Neuronal stem cell (in vitro differentiated cells): ENCODE results near the gene GPR52.

Source experiments
- DNase-seq: peaks from one replicate; pipeline ENCODE4 v3.0.0-alpha.2; 2013; ENCODE audit warnings: low spot score
- H2AFZ ChIP-seq: one replicate; pipeline ENCODE4 v1.6.1; 2013; ENCODE audit warnings: mild to moderate bottlenecking, low read length, inconsistent platforms
- H2AK5ac ChIP-seq: 2 replicates; pipeline ENCODE4 v1.6.1; 2013; ENCODE audit warnings: low read depth, mild to moderate bottlenecking, inconsistent platforms, low read length, moderate library complexity, mixed read lengths
- H2BK120ac ChIP-seq: 2 replicates; pipeline ENCODE4 v1.6.1; 2013; ENCODE audit warnings: low read depth, mild to moderate bottlenecking, inconsistent platforms, low read length, moderate library complexity, mixed read lengths
- H2BK12ac ChIP-seq: one replicate; pipeline ENCODE4 v1.6.1; 2013; ENCODE audit warnings: low read length, inconsistent platforms
- H2BK15ac ChIP-seq: 2 replicates; pipeline ENCODE4 v1.6.1; 2013; ENCODE audit warnings: mild to moderate bottlenecking, low read length, inconsistent platforms, mixed read lengths
- H2BK5ac ChIP-seq: one replicate; pipeline ENCODE4 v1.6.1; 2013; ENCODE audit warnings: inconsistent platforms, mild to moderate bottlenecking, low read length, moderate library complexity
- H3K14ac ChIP-seq: one replicate; pipeline ENCODE4 v1.6.1; 2013; ENCODE audit warnings: low read length, inconsistent platforms
- H3K18ac ChIP-seq: 2 replicates; pipeline ENCODE4 v1.6.1; 2013; ENCODE audit warnings: low read length, inconsistent platforms
- H3K23ac ChIP-seq: 2 replicates; pipeline ENCODE4 v1.6.1; 2013; ENCODE audit warnings: low read depth, mild to moderate bottlenecking, mixed read lengths, low read length, inconsistent platforms; ENCODE audit not compliant: poor library complexity
- H3K27ac ChIP-seq: replicated peaks from 3 replicates; pipeline ENCODE4 v1.5.1; 2013; ENCODE audit warnings: low read length, inconsistent platforms
- H3K27me3 ChIP-seq, 3 experiments: 2 replicates each; pipeline ENCODE4 v1.6.1; 2013; ENCODE audit warnings: low read length in 3 of 3, mild to moderate bottlenecking in 2 of 3, inconsistent platforms in 1 of 3, low read depth in 1 of 3, mixed read lengths in 1 of 3, moderate library complexity in 1 of 3; ENCODE audit not compliant: control insufficient read depth in 3 of 3, insufficient read depth in 3 of 3
- H3K36me3 ChIP-seq, 2 donors: replicated peaks in 1 of 2; 2 replicates each; pipeline ENCODE4 v1.6.1; 2013; ENCODE audit warnings: low read length in 2 of 2; ENCODE audit not compliant: control insufficient read depth in 2 of 2, insufficient read depth in 2 of 2
- H3K4ac ChIP-seq: 2 replicates; pipeline ENCODE4 v1.6.1; 2013; ENCODE audit warnings: inconsistent platforms, mild to moderate bottlenecking, low read length, moderate library complexity
- H3K4me1 ChIP-seq, 2 donors: 1 replicate in 1 of 2; 2 replicates in 1 of 2; pipeline ENCODE4 v1.6.1; 2013; ENCODE audit warnings: low read length in 2 of 2, low read depth in 1 of 2; ENCODE audit not compliant: control insufficient read depth in 2 of 2, insufficient read depth in 1 of 2
- H3K4me2 ChIP-seq: one replicate; pipeline ENCODE4 v1.6.1; 2013; ENCODE audit warnings: mild to moderate bottlenecking, low read length, inconsistent platforms; ENCODE audit not compliant: insufficient read depth, poor library complexity, severe bottlenecking
- H3K4me3 ChIP-seq, 2 donors: 2 replicates each; pipeline ENCODE4 v1.5.1; 2013; ENCODE audit warnings: low read length in 2 of 2, mild to moderate bottlenecking in 2 of 2, inconsistent platforms in 1 of 2, moderate library complexity in 1 of 2
- H3K79me1 ChIP-seq: one replicate; pipeline ENCODE4 v1.6.1; 2013; ENCODE audit warnings: low read depth, mild to moderate bottlenecking, inconsistent platforms, low read length, moderate library complexity
- H3K9ac ChIP-seq: one replicate; pipeline ENCODE4 v1.6.1; 2013; ENCODE audit warnings: mild to moderate bottlenecking, low read depth, low read length, inconsistent platforms; ENCODE audit not compliant: poor library complexity
- H3K9me3 ChIP-seq, 2 donors: replicated peaks in 1 of 2; 2 replicates each; pipeline versions ENCODE3 to v1.6.1; 2013; ENCODE audit warnings: low read length in 2 of 2, mild to moderate bottlenecking in 2 of 2, inconsistent platforms in 1 of 2, low read depth in 1 of 2, mixed read lengths in 1 of 2, moderate library complexity in 1 of 2; ENCODE audit not compliant: control insufficient read depth in 2 of 2, insufficient read depth in 1 of 2
- H4K8ac ChIP-seq: one replicate; pipeline ENCODE4 v1.6.1; 2013; ENCODE audit warnings: low read depth, mild to moderate bottlenecking, inconsistent platforms, low read length, moderate library complexity
- H4K91ac ChIP-seq: one replicate; pipeline ENCODE4 v1.6.1; 2013; ENCODE audit warnings: low read length, low read depth, mild to moderate bottlenecking, inconsistent platforms; ENCODE audit not compliant: poor library complexity
- WGBS, 2 donors: extraction: QIAGEN DNeasy Blood & Tissue Kit; methylation state at CpG; one replicate each; pipeline ENCODE4 v1.1.7; 2013; ENCODE audit warnings: missing lambda C conversion rate in 2 of 2, mixed read lengths in 1 of 2; ENCODE audit not compliant: insufficient read length in 2 of 2, insufficient replicate concordance in 1 of 2; ENCODE audit errors: extremely low coverage in 2 of 2; 5-methylcytosine and 5-hydroxymethylcytosine counted together

Gene GPR52

DNA sequence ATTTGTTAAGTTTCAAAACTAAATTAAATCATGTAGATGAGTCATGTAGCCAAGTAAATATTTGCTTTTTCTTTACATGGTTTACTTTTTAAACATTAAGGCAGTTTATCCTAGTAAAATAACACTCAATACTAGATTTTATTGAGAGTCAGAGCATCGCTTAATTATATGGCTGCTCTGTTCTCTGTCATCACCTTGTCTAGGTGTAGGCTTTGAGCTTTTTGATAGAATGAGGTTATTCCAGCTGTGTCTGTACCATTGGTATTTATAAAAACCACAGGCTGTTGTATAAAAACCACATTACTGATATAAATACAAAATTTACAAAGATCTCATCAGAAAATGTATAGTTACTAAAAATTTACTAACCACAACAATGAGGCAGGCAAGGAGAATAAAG lies 42.5 kb upstream of the GPR52 start:
- H3K27me3 ChIP-seq = no peaks in the 10 kb centered on the region
- no peak overlapping the region for H2BK5ac ChIP-seq
- H3K9ac ChIP-seq = no peak overlapping the region
- H3K27ac ChIP-seq = no peak overlapping the region
- H3K4ac ChIP-seq = no peak overlapping the region
- no peaks in the 10 kb centered on the region for H3K4me1 ChIP-seq
- H3K14ac ChIP-seq = no peak overlapping the region
- DNase-seq = no peak
- no peak overlapping the region for H3K4me3 ChIP-seq
- no peak overlapping the region for H2AK5ac ChIP-seq
- H4K91ac ChIP-seq = no peak overlapping the region
- no CpG with 5 or more reads among the region's 1 CpG for WGBS, 2 donors
- H3K36me3 ChIP-seq = no peaks in the 10 kb centered on the region
- H3K79me1 ChIP-seq = no peaks in the 10 kb centered on the region
- H2BK15ac ChIP-seq = no peak overlapping the region
- H3K9me3 ChIP-seq = no peaks in the 10 kb centered on the region
- H3K23ac ChIP-seq = no peak overlapping the region
- no peak overlapping the region for H3K18ac ChIP-seq
- no peak overlapping the region for H2AFZ ChIP-seq
- H4K8ac ChIP-seq = no peak overlapping the region
- H2BK12ac ChIP-seq = no peak overlapping the region
- no peak overlapping the region for H3K4me2 ChIP-seq
- no peak overlapping the region for H2BK120ac ChIP-seq

DNA sequence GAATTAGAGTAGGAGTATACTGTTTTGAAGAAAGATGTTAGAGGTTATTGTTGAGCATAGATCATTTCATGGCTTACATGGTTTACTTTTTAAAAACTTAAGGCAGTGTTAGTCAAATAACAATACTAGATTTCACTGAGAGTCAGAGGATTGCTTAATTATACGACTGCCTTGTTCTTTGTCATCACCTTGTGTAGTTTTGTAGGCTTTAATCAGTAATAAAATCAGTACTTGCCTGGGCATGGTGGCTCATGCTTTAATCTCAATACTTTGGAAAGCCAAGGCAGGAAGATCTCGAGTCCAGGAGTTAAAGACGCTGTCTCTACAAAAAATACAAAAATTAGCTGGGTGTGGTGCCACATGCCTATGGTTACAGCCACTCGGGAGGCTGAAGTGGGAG lies 41.3 kb upstream of the GPR52 start:
- DNase-seq = no peak
- no peak overlapping the region for H2AFZ ChIP-seq
- no peak overlapping the region for H2AK5ac ChIP-seq
- no peak overlapping the region for H2BK12ac ChIP-seq
- no peak overlapping the region for H2BK15ac ChIP-seq
- no peak overlapping the region for H2BK5ac ChIP-seq
- H3K23ac ChIP-seq = no peak overlapping the region
- H3K36me3 ChIP-seq = no peaks in the 10 kb centered on the region
- H4K91ac ChIP-seq = no peak overlapping the region
- H3K27ac ChIP-seq = no peak overlapping the region
- WGBS, 2 donors = no CpG with 5 or more reads among the region's 4 CpGs
- H3K4me3 ChIP-seq = no peak overlapping the region
- no peaks in the 10 kb centered on the region for H3K9me3 ChIP-seq
- no peaks in the 10 kb centered on the region for H3K27me3 ChIP-seq
- H2BK120ac ChIP-seq = no peak overlapping the region
- no peak overlapping the region for H3K4me2 ChIP-seq
- no peaks in the 10 kb centered on the region for H3K79me1 ChIP-seq
- no peaks in the 10 kb centered on the region for H3K4me1 ChIP-seq
- H3K9ac ChIP-seq = no peak overlapping the region
- no peak overlapping the region for H3K4ac ChIP-seq
- H3K14ac ChIP-seq = no peak overlapping the region
- no peak overlapping the region for H4K8ac ChIP-seq
- no peak overlapping the region for H3K18ac ChIP-seq

DNA sequence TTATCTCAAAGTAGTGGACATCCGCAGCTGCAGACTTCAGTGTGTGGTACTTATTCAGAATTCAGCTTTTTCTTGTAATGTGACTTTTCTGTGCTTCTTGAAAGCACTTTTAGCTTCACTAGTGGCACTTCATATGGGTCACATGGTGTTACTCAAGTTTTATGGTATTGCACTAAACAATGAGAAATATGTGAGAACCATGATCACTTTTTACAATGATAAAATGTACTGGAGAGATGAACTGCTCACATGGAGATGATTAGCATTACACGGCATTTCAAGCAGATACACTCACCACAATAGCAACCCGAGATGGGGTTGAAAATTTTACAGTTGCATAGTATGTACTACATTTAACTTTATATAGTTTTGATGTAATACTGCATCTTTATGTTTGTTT lies 40.1 kb upstream of the GPR52 start:
- Histone ChIP-seq H3K18ac (no peak overlapping the region), H3K4me2 (no peak overlapping the region), H2AFZ (no peak overlapping the region), H3K4me3 (no peak overlapping the region), H4K8ac (no peak overlapping the region), H3K79me1 (no peaks in the 10 kb centered on the region), H3K4ac (no peak overlapping the region), H3K14ac (no peak overlapping the region), H2BK15ac (no peak overlapping the region), H3K27ac (no peak overlapping the region), H3K27me3 (no peaks in the 10 kb centered on the region), H3K9ac (no peak overlapping the region), H2BK120ac (no peak overlapping the region), H3K4me1 (no peaks in the 10 kb centered on the region), H3K23ac (no peak overlapping the region), H2BK5ac (no peak overlapping the region), H2AK5ac (no peak overlapping the region), H2BK12ac (no peak overlapping the region), H4K91ac (no peak overlapping the region), H3K9me3 (no peaks in the 10 kb centered on the region), H3K36me3 (no peaks in the 10 kb centered on the region)
- no CpG with 5 or more reads among the region's 3 CpGs for WGBS, 2 donors
- no peak for DNase-seq

DNA sequence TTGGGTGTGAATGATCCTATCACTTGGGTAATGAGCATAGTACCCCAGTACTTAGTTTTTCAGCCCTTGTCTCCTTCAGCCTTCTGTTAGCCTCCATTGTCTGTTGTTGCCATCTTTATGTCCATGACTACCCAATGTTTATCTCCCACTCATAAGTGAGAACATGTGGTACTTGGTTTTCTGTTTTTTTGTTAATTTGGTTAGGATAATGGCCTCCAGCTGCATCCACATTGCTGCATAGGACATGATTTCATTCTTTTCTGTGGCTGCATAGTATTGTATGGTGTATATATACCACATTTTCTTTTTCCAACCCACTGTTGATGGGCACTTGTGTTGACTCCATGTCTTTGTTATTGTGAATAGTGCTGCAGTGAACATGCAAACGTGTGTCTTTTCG lies 39.6 kb upstream of the GPR52 start:
- H4K8ac ChIP-seq = no peak overlapping the region
- no peak overlapping the region for H2BK15ac ChIP-seq

More for the DNA sequence above, 39.6 kb upstream of the GPR52 start:
- no peak overlapping the region for H2BK5ac ChIP-seq
- H3K4ac ChIP-seq = no peak overlapping the region
- H4K91ac ChIP-seq = no peak overlapping the region
- H3K18ac ChIP-seq = no peak overlapping the region
- H3K9me3 ChIP-seq = no peaks in the 10 kb centered on the region
- H3K36me3 ChIP-seq = no peaks in the 10 kb centered on the region
- H3K23ac ChIP-seq = no peak overlapping the region
- no peaks in the 10 kb centered on the region for H3K79me1 ChIP-seq
- H2BK120ac ChIP-seq = no peak overlapping the region
- H3K4me1 ChIP-seq = no peaks in the 10 kb centered on the region
- H3K4me2 ChIP-seq = no peak overlapping the region
- WGBS, 2 donors = no CpG with 5 or more reads among the region's 2 CpGs
- H3K4me3 ChIP-seq = no peak overlapping the region
- no peak overlapping the region for H3K14ac ChIP-seq
- H3K9ac ChIP-seq = no peak overlapping the region
- H3K27me3 ChIP-seq = no peaks in the 10 kb centered on the region
- H2AFZ ChIP-seq = no peak overlapping the region
- no peak for DNase-seq
- no peak overlapping the region for H3K27ac ChIP-seq
- no peak overlapping the region for H2AK5ac ChIP-seq
- H2BK12ac ChIP-seq = no peak overlapping the region
